ENCODE results near the gene PAX7.

The PAX7 gene

DNA sequence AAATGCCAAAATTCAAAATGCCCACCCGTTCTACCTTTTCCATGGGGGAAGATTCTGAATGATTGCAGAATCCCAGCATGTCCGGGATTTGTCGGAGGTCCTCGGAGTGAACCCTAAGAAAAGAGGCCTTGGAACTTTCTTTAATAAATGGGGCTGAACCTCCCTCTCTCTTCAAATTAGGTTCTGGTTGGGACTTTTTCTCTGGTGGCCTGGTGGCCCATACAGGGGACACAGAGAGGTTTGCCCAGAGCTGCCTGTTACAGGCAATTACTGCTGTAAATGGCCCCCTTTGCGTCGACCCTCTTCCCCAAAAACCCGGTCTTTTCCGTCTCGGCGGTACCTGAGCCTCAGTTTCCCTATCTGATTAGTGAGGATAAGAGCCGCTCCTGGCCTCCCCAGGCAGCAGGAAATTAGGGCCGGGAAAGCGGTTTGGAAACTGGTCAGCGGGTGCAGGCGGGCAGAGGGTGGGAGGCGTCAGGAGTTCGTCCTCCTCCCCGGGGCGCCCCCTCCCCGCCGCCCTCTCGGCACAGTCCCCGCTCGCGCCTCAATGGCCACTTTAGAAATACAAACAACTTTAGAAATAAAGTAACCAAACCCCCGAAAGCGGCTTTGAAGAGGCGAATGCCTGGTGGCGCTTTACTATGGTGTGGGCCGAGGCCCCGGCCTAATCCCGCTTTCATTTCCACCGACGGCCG is 15.6 kb downstream of the PAX7 start:
- DNase-seq (ENCODE audit: low spot score) = no peak
- no peak overlapping the region for H3K27ac ChIP-seq
- H3K4me3 ChIP-seq = peak overlapping the region; percentile 57
- TF ChIP-seq, protein P1, sequence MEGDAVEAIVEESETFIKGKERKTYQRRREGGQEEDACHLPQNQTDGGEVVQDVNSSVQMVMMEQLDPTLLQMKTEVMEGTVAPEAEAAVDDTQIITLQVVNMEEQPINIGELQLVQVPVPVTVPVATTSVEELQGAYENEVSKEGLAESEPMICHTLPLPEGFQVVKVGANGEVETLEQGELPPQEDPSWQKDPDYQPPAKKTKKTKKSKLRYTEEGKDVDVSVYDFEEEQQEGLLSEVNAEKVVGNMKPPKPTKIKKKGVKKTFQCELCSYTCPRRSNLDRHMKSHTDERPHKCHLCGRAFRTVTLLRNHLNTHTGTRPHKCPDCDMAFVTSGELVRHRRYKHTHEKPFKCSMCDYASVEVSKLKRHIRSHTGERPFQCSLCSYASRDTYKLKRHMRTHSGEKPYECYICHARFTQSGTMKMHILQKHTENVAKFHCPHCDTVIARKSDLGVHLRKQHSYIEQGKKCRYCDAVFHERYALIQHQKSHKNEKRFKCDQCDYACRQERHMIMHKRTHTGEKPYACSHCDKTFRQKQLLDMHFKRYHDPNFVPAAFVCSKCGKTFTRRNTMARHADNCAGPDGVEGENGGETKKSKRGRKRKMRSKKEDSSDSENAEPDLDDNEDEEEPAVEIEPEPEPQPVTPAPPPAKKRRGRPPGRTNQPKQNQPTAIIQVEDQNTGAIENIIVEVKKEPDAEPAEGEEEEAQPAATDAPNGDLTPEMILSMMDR (IDR thresholded peaks at IDR 0.05) = no peak

DNA sequence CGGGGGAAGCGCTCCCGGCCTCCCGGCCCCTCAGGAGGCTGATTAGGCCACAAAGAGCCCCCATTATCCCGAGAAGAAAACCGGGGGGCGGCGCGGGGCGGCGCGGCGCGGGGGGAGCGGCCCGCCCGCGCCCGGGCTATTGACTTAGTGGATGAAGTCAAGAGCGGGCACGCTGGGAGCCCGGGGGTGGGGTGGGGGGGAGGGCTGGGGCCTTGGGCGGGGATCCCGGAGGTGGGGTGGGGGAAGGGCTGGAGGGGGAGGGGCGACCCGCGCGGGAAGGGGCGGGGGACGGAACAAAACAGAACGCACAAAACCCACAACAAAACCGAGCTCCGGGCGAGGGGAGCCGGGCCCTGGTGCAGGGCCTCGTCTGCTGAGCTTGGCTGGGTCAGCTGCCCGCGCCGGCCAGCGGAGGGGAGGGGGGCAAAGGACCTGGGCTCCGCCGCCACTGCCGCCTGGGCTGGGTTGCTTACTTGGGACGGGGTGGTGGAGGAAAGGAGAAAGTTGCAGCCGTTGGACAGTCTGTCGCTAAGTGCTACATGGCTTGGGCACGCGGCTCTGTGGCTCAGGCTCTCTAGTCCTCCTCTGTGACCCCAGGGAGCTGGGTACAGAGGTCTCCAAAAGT is 16.3 kb downstream of the PAX7 start:
- peak overlapping the region; percentile 57 for H3K4me3 ChIP-seq
- DNase-seq (ENCODE audit: low spot score) = no peak
- no peak overlapping the region for H3K27ac ChIP-seq
- TF ChIP-seq, protein P1 (IDR thresholded peaks at IDR 0.05) = no peak

DNA sequence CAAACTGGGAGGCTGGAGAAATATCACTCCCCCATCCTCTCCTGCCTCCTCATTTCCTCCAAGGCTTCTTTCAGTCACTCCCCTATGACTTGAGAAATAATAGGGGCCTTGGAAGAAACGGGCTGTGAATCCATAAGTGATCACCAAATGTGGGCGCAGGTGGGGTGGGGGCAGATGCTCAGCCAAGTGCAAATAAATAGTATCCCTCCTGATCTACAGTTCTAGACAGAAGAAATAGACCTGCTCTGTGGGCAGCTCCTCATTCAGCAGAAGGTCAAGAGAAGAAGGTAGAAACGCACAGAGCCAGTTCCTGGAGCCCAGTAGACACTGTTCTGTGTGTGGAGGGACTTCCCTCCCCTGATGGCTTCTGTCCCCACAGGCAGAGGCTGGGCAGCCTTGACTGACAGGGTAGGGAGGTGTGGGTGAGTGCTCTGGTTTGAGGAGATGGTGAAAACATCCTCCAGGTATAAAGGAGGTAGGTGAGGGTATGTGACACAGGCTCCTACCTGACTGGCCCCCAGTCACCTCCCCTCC is 17.1 kb downstream of the PAX7 start:
- no peak for DNase-seq (ENCODE audit: low spot score)
- TF ChIP-seq, protein P1 (IDR thresholded peaks at IDR 0.05) = no peak
- no peak overlapping the region for H3K27ac ChIP-seq
- H3K4me3 ChIP-seq = no peak overlapping the region

DNA sequence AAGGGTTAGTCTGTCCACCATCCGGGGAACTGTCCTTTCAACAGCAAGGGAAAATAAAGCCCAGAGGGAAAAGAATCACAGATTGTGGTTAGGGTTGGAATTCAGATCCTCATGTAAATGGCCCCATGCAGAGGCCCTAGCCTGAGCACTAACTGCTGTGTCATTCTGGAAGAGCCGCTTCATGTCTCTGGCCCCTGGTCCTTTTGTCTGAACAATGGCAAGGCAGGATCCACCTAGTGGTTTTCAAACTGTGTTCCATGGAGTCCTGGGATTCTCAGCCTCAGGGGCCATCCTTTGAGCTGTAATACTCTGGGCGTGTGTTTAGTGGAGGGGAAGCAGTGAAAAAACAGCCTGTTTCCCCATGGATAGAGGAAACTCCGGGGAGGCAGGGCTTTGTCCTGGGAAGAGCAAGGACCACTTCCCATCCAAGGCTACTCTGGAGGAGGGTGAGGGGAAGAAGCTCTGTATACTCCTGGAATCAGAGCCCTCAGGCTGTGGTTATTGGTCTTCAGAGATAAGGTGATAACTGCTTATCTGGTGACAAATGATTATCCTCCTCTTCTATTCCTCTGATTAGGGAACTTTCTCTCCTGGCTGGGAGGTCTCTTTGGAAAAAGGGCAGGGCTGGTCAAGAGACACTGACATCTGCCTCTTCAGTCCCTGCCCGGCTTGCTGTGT is 19.2 kb downstream of the PAX7 start:
- TF ChIP-seq, protein P1 (IDR thresholded peaks at IDR 0.05) = no peak
- DNase-seq (ENCODE audit: low spot score) = no peak
- no peak overlapping the region for H3K27ac ChIP-seq
- no peak overlapping the region for H3K4me3 ChIP-seq

DNA sequence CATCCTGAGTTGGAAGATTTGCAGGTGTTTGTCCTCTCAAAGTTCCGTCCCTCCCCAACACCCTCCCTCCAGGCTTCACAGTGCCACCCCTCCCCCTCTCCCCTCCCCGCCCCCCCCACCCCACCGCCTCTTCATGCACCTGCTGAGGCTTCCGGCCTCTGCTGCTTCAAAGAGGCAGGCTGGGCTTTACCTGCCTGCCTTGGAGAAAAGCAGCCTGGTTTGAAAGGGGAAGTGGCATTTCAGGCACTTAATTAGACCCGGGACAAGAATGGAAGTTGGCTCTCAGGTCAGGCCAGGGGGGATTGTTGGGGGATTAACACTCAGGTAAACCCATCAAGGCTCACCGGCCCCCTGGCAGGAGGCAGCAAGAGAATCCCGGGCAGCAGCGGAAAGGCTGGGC is 21.1 kb downstream of the PAX7 start:
- no peak overlapping the region for H3K27ac ChIP-seq
- H3K4me3 ChIP-seq = no peak overlapping the region
- TF ChIP-seq, protein P1 (IDR thresholded peaks at IDR 0.05) = no peak
- no peak for DNase-seq (ENCODE audit: low spot score)

DNA sequence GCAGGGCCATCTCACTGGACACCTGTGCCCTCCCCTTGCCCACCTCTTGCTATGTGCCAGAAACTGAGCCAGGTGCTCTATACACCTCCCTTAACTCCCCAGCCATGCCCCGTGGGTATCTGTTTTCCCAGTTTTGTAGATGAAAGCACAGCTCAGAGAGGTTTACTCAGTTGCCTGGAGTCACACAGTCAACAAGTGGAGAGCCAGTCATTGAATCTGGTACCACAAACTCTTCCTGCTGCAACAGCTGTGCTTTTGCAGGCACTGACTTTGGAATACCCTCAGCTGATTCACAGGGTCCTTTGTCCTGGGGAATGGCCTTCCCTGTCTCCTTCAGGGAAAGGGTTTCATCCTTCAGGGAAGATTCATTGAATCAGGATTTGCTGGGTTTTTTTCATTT is 22.1 kb downstream of the PAX7 start:
- DNase-seq (ENCODE audit: low spot score) = no peak

More for the DNA sequence above, 22.1 kb downstream of the PAX7 start:
- Histone ChIP-seq H3K27ac (no peak overlapping the region), H3K4me3 (no peak overlapping the region)
- TF ChIP-seq, protein P1 (IDR thresholded peaks at IDR 0.05) = no peak

Data from coronary artery (tissue), 2 donors.